Fibroblast of lung (primary cell): ENCODE measurements around the gene DHRS9.
"Not testable (repeated sequence)": the region's sequence is repeated elsewhere in the genome, so short reads cannot be mapped to it uniquely, and the experiment has no call there.

Experiments
- EZH2 ChIP-seq: IDR thresholded peaks from 2 replicates; pipeline ENCODE4 v1.5.1; 2012; ENCODE audit warnings: low read length, control low read depth, mild to moderate bottlenecking; ENCODE audit errors: missing control alignments
- TF ChIP-seq, protein P1 (sequence below), 2 donors: IDR thresholded peaks in 1 of 2; conservative IDR thresholded peaks in 1 of 2; 1 replicate in 1 of 2; 2 replicates in 1 of 2; pipeline ENCODE4 v1.5.1; 2011 to 2012; ENCODE audit warnings: low read length in 2 of 2, control low read depth in 1 of 2, inconsistent platforms in 1 of 2, low read depth in 1 of 2, mild to moderate bottlenecking in 1 of 2

DNA sequence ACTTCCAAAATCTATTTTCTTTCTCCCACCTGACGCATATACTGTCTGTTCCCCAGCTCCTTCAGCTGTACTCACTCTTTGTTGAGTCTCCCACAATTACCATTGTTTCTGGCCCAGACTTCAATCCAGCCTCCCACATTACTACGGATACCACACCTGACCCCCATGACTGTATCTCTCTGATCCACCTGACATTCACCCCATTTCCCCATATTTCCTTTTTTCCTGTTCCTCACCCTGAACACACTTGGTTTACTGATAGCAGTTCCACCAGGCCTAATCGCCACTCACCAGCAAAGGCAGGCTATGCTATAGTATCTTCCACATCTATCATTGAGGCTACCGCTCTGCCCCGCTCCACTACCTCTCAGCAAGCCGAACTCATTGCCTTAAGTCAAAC lies 64.9 kb downstream of the DHRS9 start:
- TF ChIP-seq, protein P1, sequence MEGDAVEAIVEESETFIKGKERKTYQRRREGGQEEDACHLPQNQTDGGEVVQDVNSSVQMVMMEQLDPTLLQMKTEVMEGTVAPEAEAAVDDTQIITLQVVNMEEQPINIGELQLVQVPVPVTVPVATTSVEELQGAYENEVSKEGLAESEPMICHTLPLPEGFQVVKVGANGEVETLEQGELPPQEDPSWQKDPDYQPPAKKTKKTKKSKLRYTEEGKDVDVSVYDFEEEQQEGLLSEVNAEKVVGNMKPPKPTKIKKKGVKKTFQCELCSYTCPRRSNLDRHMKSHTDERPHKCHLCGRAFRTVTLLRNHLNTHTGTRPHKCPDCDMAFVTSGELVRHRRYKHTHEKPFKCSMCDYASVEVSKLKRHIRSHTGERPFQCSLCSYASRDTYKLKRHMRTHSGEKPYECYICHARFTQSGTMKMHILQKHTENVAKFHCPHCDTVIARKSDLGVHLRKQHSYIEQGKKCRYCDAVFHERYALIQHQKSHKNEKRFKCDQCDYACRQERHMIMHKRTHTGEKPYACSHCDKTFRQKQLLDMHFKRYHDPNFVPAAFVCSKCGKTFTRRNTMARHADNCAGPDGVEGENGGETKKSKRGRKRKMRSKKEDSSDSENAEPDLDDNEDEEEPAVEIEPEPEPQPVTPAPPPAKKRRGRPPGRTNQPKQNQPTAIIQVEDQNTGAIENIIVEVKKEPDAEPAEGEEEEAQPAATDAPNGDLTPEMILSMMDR (conservative IDR thresholded peaks at IDR 0.05 in 1 of 2, IDR thresholded peaks at IDR 0.05 in 1 of 2; ENCODE audit: low read depth in 1 of 2, low read length in 2 of 2) = not testable (repeated sequence)
- TF ChIP-seq EZH2 = not testable (repeated sequence)
